ENCODE measurements around the gene DIPK1B. TPM values are rescaled to one million over a fixed set of nuclear protein-coding genes. Genes with fewer than 3 reads are reported as not detected.
"Not testable (repeated sequence)": the region's sequence is repeated elsewhere in the genome, so short reads cannot be mapped to it uniquely, and the experiment has no call there.

Gene DIPK1B
- total and polyA plus RNA-seq, 2 experiments from 2014 or later = 18.7 to 60.0 TPM

- H3K27ac Mint-ChIP-seq; H3K4me2 ChIP-seq; H3K4me1 Mint-ChIP-seq; H3K4me3 ChIP-seq; H3K36me3 Mint-ChIP-seq (ENCODE audit: low read depth); H3K79me2 ChIP-seq (replicated peaks; ENCODE audit: insufficient read depth); H3K27ac ChIP-seq (ENCODE audit: low read depth); ATAC-seq; H3K36me3 ChIP-seq (ENCODE audit: insufficient read depth); H4K20me1 ChIP-seq (replicated peaks; ENCODE audit: insufficient read depth); H3K27me3 ChIP-seq (ENCODE audit: insufficient read depth); H3K27me3 Mint-ChIP-seq (ENCODE audit: insufficient read depth, low read depth, poor library complexity); H3K4me3 Mint-ChIP-seq; H3K4me1 ChIP-seq (ENCODE audit: insufficient read depth); H3K9me2 ChIP-seq (ENCODE audit: insufficient read depth); H2AFZ ChIP-seq: not testable (repeated sequence)
- H3F3A ChIP-seq (replicated peaks; ENCODE audit: low read depth) = 0 out of 2 replicates have a peak, but pooled peaks cover 10% of the 10 kb centered on the region
- H3K9me3 Mint-ChIP-seq = peaks cover 13% of the 10 kb centered on the region
- peak in 1 of 2 experiments; percentile 27; a peak in 1 of 4 replicates for TF ChIP-seq CTCF (conservative IDR thresholded peaks at IDR 0.05; ENCODE audit: low read depth in 2 of 2)
- DNase-seq (ENCODE audit: low spot score) = peak; percentile 51
Measured at GRCh38 chr9:136766410-136767120, 54.2 kb downstream of the DIPK1B start.

- Mint-ChIP-seq H3K27ac (no peak overlapping the region), H3K9me3 (peaks cover 25% of the 10 kb centered on the region), H3K27me3 (ENCODE audit: insufficient read depth, low read depth, poor library complexity) (peaks cover 10% of the 10 kb centered on the region), H3K4me3 (peak overlapping the region; percentile 52; the same call in 2 of the 3 replicates), H3K36me3 (ENCODE audit: low read depth) (peaks cover 11% of the 10 kb centered on the region), H3K4me1 (peaks cover 12% of the 10 kb centered on the region)
- Histone ChIP-seq H3K4me3 (peak overlapping the region; percentile 52), H3K27ac (ENCODE audit: low read depth) (no peak overlapping the region), H4K20me1 (replicated peaks; ENCODE audit: insufficient read depth) (no peaks in the 10 kb centered on the region), H3K27me3 (ENCODE audit: insufficient read depth) (no peaks in the 10 kb centered on the region), H3K9me2 (ENCODE audit: insufficient read depth) (no peaks in the 10 kb centered on the region), H3K36me3 (ENCODE audit: insufficient read depth) (no peaks in the 10 kb centered on the region; the same call in 1 of the 2 replicates), H3F3A (replicated peaks; ENCODE audit: low read depth) (0 out of 2 replicates have a peak, but pooled peaks cover 7% of the 10 kb centered on the region), H3K79me2 (replicated peaks; ENCODE audit: insufficient read depth) (no peaks in the 10 kb centered on the region), H2AFZ (peak overlapping the region; percentile 76; the same call in 1 of the 2 replicates), H3K4me2 (peak overlapping the region; percentile 77), H3K4me1 (ENCODE audit: insufficient read depth) (no peaks in the 10 kb centered on the region)
- ATAC-seq (peak; percentile 81), DNase-seq (ENCODE audit: low spot score) (peak; percentile 90)
- TF ChIP-seq ZNF331 (CRISPR knock-in tag; IDR thresholded peaks at IDR 0.05; ENCODE audit: low read depth) (no peak), CTCF (conservative IDR thresholded peaks at IDR 0.05; ENCODE audit: low read depth in 2 of 2) (peak; percentile 50 to 80), JUNB (IDR thresholded peaks at IDR 0.05; ENCODE audit: unreplicated experiment) (no peak)
Measured at GRCh38 chr9:136769710-136770191, 57.4 kb downstream of the DIPK1B start.

Measured in GM23338 (cell line).